Cardiac ventricle fibroblast (primary cell): ENCODE measurements around the gene KDF1. TPM values are rescaled to one million over a fixed set of nuclear protein-coding genes. Genes with fewer than 3 reads are reported as not detected.

Source experiments
- total RNA-seq: library from RNA; depleted of rRNA; stranded (reverse); fragments of >200 nt; gene quantifications from 2 replicates; pipeline ENCODE4 v1.2.3, GENCODE V29; 2015

The KDF1 gene
- not detected in 2 replicates for total RNA-seq

GRCh38 chr1:26959722-26960624 is at the start of gene KDF1:
TSS of gene KDF1 (minus strand) at chr1:26960468. CDS start at chr1:26952380, 8,088 bp downstream.

GRCh38 chr1:26993237-26994019 is 33.2 kb upstream of the KDF1 start, which contains the start of gene TRNP1:
TSS of gene TRNP1 (plus strand) at chr1:26993692. CDS start at chr1:26993787, 95 bp downstream.

GRCh38 chr1:26921540-26922430 is 38.5 kb downstream of the KDF1 start, which contains the start of gene NUDC:
TSS of gene NUDC (plus strand) at chr1:26921743. CDS start at chr1:26921849, 106 bp downstream.

GRCh38 chr1:26913754-26914619 is 46.3 kb downstream of the KDF1 start, which contains the start of gene NR0B2:
TSS of gene NR0B2 (minus strand) at chr1:26913975. CDS start at chr1:26913940, 35 bp downstream.

GRCh38 chr1:26900001-26900814 is 60.1 kb downstream of the KDF1 start, which contains the start of gene GPATCH3:
TSS of gene GPATCH3 (minus strand) at chr1:26900467. CDS start at chr1:26900442, 25 bp downstream.

Other genes with a start within 250 kb of the KDF1 start
- gene PIGV, start 172.5 kb downstream of the KDF1 start, total RNA-seq, result 13.8 and 15.5 TPM in 2 replicates
- 4.1 and 10.5 TPM in 2 replicates for gene ZDHHC18, start 133.8 kb downstream of the KDF1 start, total RNA-seq
- gene SFN, start 97.3 kb downstream of the KDF1 start, total RNA-seq, result not detected in 2 replicates
- 8.9 and 9.5 TPM in 2 replicates for gene GPN2, start 70.2 kb downstream of the KDF1 start, total RNA-seq
- 8.4 and 9.1 TPM in 2 replicates for gene GPATCH3, start 60.0 kb downstream of the KDF1 start, total RNA-seq
- 0.20 TPM in 1 of 2 replicates, not detected in the other for gene NR0B2, start 46.5 kb downstream of the KDF1 start, total RNA-seq
- 48.2 and 50.8 TPM in 2 replicates for gene NUDC, start 38.7 kb downstream of the KDF1 start, total RNA-seq
- gene TRNP1, start 33.2 kb upstream of the KDF1 start, total RNA-seq, result 97.8 and 113 TPM in 2 replicates
- gene TENT5B, start 52.4 kb upstream of the KDF1 start, total RNA-seq, result 9.7 and 12.7 TPM in 2 replicates
- 24.9 and 34.8 TPM in 2 replicates for gene SLC9A1, start 194.7 kb upstream of the KDF1 start, total RNA-seq